ENCODE data around the gene COMMD6.

COMMD6 gene

DNA sequence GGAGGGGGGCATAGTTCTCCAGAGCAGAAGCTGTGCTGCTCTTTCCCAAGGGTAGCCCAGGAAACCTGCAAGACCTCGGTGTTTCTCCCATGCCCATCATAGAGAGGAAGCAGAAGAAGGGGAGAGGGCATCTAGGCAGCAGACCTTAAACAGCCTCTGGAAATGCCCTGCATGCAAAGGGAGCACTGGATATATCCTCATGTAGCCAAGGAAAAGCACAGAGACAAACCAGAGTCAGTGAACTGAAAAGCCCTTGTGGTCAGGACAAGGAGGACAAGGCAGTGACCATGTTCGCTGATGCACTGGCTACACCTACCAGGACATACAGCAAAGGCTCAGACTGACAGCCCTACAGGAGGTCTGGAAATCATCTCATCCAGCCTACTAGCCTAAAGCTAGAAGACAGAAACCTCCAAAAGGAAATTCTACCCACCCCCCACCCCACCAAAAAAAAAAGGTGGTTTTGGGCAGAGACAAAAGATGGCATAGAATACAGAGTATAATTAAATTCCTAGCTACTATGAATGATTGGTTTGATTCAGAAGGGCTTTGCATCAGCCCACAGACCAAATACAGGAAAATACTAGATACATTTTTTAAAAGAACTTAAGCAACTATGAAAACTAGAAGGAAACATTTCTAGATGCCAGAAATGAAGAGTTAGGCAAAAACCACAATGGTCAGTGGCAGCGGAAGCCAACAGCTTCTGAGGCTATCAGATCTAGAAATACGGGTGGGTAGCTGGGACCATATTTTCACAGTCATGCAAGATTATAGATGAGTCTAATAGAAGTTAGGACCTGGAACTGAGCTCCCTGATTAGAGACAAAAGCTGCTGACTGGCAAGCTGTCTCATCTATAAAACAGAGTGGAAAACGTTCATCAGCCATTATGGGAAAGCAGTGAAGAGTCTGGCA, 51.2 kb downstream of the COMMD6 start:
- no peak for DNase-seq (ENCODE audit: low read depth, low spot score)
- no peak overlapping the region for H3K27ac ChIP-seq

DNA sequence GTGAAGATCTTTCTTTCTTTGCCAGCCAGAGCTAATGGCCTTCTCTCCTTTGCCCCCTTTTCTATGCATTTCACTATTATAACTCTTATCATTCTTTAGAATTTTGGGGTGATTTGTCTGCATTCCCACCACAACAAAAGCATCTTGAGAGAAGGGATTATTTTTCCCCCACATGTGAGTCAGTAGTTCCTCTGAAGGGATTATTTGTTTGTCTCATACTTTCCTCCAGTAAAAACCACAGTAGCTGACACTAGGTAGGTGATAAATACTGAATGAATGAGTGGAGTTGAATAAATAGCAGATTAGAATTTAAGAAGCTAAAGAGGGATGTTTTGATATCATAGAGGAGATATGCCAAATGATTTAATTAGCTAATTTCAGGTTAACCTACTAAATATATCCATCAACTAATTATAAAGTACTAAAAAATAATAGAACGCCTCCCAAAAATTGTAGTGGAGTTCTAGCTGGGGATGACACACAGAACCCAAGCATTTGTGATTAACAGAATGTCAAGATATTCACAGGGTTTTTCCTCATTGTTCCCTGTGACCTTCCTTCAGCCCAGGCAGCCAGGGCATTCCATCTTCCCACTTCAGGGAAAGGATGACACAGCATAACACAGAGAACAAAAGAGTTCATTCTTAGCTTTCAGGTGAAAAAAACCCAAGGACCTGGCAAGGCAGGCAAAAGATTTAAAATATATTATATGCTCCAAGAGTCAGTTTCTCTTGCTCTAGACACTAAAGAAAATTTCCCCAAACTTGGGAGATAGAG, 52.2 kb downstream of the COMMD6 start:
- DNase-seq (ENCODE audit: low read depth, low spot score): no peak
- no peak overlapping the region for H3K27ac ChIP-seq

DNA sequence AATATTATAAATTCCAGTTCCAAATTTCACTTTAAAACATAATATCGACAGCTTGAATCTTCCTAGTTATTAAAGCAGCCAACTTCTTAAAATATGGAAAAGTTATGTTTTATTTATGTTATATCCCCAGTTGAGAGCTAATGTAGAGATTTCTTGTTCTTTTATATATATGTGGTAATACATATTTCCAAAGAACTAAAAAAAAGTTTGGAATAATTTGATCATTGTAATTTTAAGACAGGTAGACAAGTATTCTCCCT, 54.9 kb downstream of the COMMD6 start:
- peak overlapping the region; percentile 41 for H3K27ac ChIP-seq
- no peak for DNase-seq (ENCODE audit: low read depth, low spot score)

DNA sequence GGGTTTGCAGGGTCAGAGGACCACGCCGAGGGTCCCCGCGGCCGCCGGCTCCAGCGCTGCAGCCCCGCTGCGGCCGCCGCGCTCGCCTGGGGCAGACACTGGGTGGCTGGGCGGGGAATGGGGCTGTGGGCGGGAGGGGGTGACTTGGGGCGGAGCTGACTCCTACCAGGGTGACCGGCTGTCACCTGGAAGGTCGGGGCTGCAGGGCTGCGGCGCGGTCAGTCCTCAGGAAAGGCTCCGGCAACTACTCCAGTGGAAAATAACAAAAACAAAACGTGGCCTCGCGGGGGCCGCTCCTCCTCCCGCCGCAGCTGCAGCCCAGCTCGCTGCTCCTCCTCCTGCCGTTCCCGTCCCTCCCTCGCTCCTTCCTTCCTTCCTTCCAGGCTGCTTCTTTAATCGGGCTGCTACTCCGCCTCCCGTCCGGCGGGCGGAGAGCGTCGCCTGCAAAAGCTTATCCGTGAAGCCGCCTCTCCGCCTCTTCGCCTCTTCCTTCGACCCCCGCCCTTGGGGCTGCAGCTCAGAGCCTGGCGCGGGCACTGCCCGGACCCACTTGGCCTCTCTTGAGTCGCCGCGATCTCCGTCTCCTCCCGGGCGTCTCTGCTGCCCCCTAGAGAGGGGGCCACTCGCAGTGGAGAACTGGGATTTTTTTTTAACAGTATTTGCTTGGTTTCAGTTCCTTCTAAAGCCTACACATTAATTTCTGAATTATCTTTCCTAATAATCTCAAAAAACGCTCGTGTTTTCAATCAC, 55.4 kb downstream of the COMMD6 start, which contains the start of gene TBC1D4:
Gene TBC1D4, minus strand, starts transcription at position 100 of the 750 bp plus-strand sequence. CDS start 402 bp downstream, outside the sequence.
- peak within 1 kb of the TSS; percentile 41 for H3K27ac ChIP-seq
- peak; percentile 41 for DNase-seq (ENCODE audit: low read depth, low spot score)

DNA sequence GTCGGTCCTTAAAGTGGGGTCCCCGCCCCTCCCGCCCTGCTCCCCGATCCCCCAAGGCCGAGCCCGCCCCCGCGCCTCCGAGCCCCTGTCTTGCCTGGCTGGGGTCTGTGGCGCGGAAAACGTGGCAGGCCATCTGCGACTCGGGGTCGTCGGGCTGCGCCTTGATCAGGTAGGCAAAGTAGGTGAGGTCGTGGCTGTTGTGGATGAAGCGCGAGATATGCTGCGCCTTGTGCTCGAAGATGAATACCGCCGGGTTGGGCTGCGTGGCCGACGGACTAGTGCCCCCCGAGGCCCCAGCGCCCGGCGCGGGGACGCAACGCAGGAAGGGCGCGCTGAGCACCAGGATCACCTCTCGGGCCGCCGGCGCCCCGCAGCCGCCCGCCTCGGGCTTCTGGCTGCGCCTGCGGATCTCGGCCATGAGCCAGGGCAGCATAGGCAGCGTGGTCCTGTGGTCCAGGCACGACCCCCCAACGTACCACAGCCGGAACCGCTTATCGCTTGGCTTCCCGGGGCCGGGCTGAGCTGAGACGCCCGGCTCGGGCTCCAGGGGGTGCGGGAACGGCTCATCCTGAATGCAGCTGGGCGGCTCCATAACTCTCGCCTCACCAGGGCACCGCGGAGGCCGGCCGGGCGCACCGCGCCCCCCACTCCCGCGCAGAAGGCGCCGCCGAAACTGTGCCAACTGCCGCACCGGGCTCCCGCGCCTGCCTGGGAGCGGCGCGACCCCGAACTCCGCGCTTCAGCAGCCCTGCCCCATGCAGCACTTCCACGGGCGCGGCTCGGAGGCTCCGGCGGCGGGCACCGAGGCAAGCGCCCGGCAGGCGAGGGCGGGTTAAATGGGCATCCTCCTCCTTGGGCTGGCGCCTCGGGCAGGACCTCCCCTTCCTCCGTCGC, 56.2 kb downstream of the COMMD6 start:
- DNase-seq (ENCODE audit: low read depth, low spot score): no peak
- H3K27ac ChIP-seq: peak overlapping the region; percentile 41

GRCh38 chr13:75480671-75481175, 56.9 kb downstream of the COMMD6 start:
- no peak overlapping the region for H3K27ac ChIP-seq
- DNase-seq (ENCODE audit: low read depth, low spot score): peak; percentile 58

DNA sequence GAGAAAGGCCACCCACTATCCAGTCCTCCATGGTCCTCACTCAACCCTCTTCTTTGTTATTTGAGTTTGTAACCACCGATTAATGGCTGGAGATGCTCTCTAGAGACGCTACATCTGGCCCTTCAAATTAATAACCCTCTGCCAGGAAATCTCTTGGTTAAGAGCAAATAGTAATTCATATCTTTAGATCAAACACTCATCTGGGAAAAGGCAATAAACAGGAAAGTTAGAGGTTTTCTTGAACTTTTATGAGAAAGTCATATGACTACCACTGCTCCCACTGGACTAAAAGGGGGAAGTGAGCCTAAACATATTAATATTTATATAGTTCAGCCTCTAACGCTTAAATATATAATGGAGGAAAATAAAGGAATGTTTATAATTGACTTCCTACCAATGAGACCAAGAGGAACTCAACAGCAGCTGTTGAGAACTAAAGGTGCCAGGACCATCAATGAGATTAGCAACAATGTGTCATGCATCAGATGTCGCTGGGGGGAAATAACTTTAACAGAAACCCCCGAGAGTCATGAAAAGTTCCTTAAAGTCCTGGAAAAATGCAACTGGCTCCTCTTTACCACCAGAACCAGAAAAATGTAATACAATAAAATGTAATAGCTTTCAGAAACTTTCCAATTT, 58.4 kb downstream of the COMMD6 start:
- H3K27ac ChIP-seq: no peak overlapping the region
- no peak for DNase-seq (ENCODE audit: low read depth, low spot score)

- DNase-seq (ENCODE audit: low read depth, low spot score): no peak
- no peak overlapping the region for H3K27ac ChIP-seq
These were observed 59.0 kb downstream of the COMMD6 start for GRCh38 chr13:75478659-75479058.
